NCI-H128 (cell line): ENCODE results near the gene SRGN.
"Not testable (repeated sequence)": the region's sequence is repeated elsewhere in the genome, so short reads cannot be mapped to it uniquely, and the experiment has no call there.

Experiments
- DNase-seq: peaks from one replicate; lab custom pipeline; 2025; ENCODE audit not compliant: unreplicated experiment; lab: John Stamatoyannopoulos, UW

SRGN gene, protein sequence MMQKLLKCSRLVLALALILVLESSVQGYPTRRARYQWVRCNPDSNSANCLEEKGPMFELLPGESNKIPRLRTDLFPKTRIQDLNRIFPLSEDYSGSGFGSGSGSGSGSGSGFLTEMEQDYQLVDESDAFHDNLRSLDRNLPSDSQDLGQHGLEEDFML

DNA sequence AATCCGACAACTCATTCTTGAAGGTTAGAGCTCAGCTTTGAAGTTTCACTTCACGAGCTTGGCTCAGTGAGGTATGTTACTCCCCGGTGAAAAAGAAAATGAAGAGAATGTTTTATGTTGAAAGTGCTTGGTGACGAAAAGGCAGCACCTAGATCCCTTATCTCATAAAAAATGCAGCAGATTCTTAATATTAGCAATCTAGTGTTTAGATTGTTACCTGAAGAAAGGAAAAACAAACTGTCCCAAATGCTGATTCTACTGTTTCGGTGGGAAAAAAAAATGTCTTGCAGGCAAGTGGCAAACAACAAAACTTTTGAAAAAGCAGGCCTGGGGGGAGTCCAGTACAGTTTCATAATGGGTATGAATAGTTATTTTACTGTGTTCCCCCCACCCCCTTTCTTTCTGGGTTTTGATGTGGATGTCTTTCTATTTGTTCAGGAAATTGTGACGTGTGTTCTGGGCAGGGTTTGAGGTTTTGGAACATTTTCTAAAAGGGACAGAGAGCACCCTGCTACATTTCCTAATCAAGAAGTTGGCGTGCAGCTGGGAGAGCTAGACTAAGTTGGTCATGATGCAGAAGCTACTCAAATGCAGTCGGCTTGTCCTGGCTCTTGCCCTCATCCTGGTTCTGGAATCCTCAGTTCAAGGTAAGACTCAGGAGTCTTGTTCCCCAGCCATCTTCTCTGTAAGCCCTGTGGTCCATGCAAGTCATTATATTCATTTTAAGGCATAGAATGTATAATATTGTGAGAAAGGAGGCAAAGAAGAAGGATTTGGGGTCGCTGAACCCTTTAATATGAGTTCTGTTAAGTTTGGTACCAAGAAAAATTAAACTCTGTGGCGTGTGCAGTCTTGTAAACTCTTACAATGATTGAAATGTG, at the start of gene SRGN:
TSS of gene SRGN (plus strand) at position 514 of the 881 bp plus-strand sequence. CDS start at position 569, 55 bp downstream.
- DNase-seq: no peak

DNA sequence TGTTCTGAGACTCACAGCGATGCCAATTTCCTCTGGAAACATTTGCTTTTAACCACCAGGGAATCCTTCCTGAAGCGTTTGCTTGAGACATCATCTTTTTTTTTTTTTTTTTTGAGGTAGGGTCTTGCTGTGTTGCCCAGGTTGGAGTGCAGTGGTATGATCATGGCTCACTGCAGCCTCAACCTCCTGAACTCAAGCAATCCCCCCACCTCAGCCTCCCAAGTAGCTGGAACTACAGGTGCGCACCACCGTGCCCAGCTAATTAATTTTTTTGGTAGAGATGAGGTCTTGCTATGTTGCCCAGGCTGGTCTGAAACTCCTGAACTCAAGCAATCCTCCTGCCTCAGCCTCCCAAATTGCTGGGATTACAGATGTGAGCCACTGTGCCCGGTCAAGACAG, 47.0 kb upstream of the SRGN start:
- DNase-seq: not testable (repeated sequence)

DNA sequence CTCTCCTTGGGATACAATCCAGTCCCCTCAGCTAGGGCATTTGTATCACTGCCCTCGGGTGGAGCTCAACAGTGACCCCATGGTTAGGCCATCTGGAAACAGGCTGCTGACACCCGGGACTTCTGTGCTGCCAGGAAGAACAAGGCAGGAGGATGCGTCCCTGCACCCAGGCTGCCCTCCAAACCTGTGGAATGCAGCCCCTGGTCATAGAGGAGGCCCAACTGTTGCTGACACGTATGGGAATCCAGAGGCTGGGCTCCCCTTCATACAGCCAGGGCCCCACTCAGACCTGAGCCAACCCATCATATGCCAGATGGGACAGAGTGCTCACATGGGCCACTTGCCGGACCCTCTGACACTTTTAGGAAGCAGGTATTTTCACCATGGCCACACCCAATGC, 45.5 kb upstream of the SRGN start:
- DNase-seq: no peak

- DNase-seq: no peak
These were observed 45.1 kb upstream of the SRGN start for GRCh38 chr10:69042838-69043237.

- DNase-seq: no peak
These were observed 43.9 kb upstream of the SRGN start for GRCh38 chr10:69043931-69044531.

DNA sequence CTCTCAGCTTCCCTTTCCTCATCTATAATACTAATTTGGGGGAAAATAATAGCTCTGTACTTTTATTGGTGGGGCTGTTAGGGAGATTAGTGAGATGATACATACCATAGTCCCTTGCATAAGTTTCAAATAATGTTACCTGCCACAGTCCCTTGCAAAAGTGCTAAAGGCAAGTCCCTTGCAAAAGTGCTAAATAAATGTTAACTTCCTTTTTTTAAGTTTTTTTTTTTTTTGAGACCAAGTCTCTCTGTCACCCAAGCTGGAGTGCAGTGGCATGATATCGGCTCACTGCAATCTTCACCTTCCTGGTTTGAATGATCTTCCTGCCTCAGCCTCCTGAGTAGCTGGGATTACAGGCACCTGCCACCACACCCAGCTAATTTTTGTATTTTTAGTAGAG, 43.4 kb upstream of the SRGN start:
- DNase-seq: no peak

DNA sequence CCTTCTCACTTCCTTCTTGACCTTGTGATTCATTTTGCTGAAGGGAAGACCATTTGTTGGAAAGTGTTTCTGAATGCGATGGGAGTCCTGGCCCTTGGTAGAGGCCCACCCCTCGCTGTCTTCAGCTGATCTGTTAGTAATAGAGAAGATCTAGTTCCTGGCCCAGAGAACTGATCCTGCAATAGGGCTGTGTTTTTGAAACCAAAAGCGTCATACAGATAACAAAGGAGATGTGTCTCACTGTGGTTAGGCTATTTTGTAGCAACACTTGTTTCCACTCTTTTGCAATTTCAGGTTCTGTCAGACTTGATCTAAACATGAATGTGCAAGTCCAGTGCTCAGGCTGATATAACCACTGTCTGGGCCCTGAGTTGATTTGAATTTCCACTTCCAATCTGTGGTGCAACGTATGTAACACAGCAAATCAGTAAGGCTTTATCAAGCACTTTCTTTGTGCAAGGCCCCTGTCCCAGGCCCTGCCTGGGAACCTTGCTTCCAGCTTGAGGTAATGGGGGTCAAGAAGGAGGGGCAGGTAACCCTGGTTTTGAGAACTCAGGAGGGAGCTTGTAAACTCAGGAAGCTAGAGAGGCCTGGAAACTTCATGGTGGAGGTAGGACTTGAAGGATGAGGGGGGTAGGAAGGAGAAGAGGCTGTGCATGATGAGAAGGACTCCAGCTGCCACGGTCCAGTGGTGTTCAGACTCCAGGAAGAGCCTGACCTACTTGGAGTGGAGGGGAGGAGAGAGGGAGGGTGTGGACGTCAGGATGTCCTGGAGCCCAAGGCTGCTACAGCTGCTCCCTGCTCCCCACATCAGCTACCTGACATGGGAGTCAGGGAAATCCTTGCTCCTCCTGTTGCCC, 42.2 kb upstream of the SRGN start:
- DNase-seq: no peak

- DNase-seq: no peak
These were observed 40.6 kb upstream of the SRGN start for GRCh38 chr10:69047111-69047832.

- DNase-seq: no peak
These were observed 39.8 kb upstream of the SRGN start for GRCh38 chr10:69048103-69048502.

- no peak for DNase-seq
These were observed 38.3 kb upstream of the SRGN start for GRCh38 chr10:69049566-69049961.

GRCh38 chr10:69051303-69051702, 36.6 kb upstream of the SRGN start:
- no peak for DNase-seq

DNA sequence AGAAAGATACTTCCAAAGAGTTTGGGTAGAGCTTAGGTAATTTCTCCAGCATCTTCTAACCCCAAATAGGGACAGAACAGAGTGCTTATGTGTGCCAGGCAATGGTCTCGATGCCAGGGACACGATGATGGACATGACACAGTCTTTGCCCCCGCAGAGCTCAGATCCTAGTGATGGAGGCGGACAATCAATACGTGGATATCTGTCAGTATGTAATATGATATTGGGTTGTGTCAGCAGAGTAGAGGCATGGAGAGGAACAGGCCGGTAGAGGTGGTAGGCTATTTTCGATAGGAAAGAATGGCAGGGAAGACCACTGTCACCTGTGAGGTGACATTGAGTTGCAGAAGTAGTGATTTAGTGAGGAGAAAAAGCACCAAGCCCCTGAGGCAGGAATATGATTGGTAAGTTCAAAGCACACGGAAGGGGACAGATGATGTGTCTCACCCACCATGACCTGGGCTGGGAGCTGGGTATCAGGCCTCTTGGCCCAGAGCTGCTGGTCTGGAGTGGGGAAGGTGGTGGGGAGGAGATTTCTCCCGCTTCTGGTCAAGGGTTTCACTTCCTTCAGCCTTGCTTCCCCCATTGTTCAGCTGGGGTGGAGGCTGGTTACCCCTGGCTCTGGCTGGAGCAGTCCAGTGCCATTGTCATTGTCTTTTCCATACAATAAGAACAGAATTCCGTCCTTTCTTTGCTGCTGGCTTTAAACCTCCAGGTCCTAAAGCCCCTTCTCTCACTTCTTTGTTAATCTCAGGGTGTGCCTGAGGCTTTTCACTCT, 36.0 kb upstream of the SRGN start:
- no peak for DNase-seq

DNA sequence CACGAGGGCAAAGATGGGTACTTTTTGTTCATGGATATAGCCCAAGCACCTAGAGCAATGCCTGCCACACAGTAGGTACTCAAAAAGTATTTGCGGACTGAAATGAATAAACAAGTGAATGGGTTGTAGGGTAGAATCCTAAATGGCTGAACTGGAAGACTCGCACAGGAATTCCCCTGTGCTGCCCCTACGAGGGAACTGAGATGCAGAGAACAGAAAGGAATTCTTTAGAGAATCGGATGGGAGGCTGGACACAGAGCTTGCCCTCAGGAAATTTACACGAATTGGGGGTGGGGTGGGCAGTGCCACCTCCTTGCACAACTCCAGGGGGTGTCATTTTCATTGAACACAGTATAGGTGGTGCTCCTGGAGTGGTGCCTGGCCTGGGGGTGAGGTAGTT, 35.2 kb upstream of the SRGN start:
- no peak for DNase-seq

- DNase-seq: no peak
These were observed 32.7 kb upstream of the SRGN start for GRCh38 chr10:69055241-69055640.

GRCh38 chr10:69056129-69056528, 31.8 kb upstream of the SRGN start:
- no peak for DNase-seq

- no peak for DNase-seq
These were observed 31.2 kb upstream of the SRGN start for GRCh38 chr10:69056536-69057260.

DNA sequence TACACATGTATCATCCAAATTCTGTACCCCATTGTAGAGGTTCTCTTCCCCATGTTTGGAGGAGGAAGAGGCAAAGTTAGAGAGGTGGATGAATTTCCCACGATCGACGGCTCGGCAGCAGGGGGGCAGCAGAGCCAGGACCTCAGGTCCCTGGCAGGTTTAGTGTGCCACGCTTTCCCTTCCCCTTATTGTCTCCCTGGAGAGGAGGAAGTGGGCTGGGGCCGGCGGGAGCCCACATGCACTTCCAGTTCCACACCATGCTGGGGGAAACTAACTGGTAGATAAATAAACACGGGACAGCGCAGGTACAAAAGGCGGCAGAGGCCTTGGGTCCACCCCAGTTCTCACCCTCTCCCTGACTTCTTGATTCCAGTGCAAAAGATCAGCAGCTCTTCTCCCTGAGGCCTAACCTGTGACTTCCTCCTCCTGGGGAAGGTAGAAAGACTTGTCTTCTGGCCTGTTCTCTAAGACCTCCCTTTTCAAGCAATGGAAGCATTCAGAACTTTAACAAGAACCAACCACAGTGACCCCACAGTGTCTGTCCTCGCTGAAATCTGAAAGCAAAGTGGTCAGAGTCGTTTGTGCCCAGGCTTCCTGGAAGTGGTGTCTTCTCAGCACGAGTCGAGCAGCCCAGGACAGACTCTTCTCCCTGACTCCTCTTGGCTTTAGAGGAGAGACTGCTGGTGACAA, 30.5 kb upstream of the SRGN start:
- DNase-seq: no peak

GRCh38 chr10:69057951-69058297, 30.0 kb upstream of the SRGN start:
- no peak for DNase-seq
